Activated CD8-positive, alpha-beta memory T cell treated with anti-CD3 and anti-CD28 coated beads for 48 hours (primary cell): ENCODE measurements around the gene SIN3B.

Experiments used
- DNase-seq, 3 experiments: peaks; one replicate each; pipeline ENCODE4 v3.0.0-alpha.2; 2020; ENCODE audit warnings: low read depth in 2 of 3, low spot score in 2 of 3

The SIN3B gene

GRCh38 chr19:16901491-16902175 lies 72.4 kb downstream of the SIN3B start:
- DNase-seq: no peak

- DNase-seq: no peak
These were observed 73.3 kb downstream of the SIN3B start for GRCh38 chr19:16902545-16902944.

- DNase-seq: no peak
These were observed 74.1 kb downstream of the SIN3B start for GRCh38 chr19:16903347-16903746.

GRCh38 chr19:16904599-16904998 lies 75.4 kb downstream of the SIN3B start:
- DNase-seq: no peak

GRCh38 chr19:16908759-16909158 lies 79.6 kb downstream of the SIN3B start:
- DNase-seq: no peak

- DNase-seq: no peak
These were observed 81.8 kb downstream of the SIN3B start for GRCh38 chr19:16911046-16911445.

- no peak for DNase-seq
These were observed 83.6 kb downstream of the SIN3B start for GRCh38 chr19:16912780-16913179.

- DNase-seq: no peak
These were observed 85.2 kb downstream of the SIN3B start for GRCh38 chr19:16914421-16914820.

- DNase-seq: no peak
These were observed 85.9 kb downstream of the SIN3B start for GRCh38 chr19:16915135-16915534.

GRCh38 chr19:16915734-16916133 lies 86.5 kb downstream of the SIN3B start:
- no peak for DNase-seq

- no peak for DNase-seq
These were observed 88.2 kb downstream of the SIN3B start for GRCh38 chr19:16917401-16917800.

- DNase-seq: no peak
These were observed 90.3 kb downstream of the SIN3B start for GRCh38 chr19:16919496-16919895.

GRCh38 chr19:16920816-16921529 lies 91.8 kb downstream of the SIN3B start:
- no peak for DNase-seq

GRCh38 chr19:16921766-16922591 lies 92.8 kb downstream of the SIN3B start:
- no peak for DNase-seq

GRCh38 chr19:16922592-16922934 lies 93.4 kb downstream of the SIN3B start:
- DNase-seq: no peak

GRCh38 chr19:16922949-16923348 lies 93.8 kb downstream of the SIN3B start:
- DNase-seq: no peak

GRCh38 chr19:16927883-16928282 lies 98.7 kb downstream of the SIN3B start:
- DNase-seq: no peak

GRCh38 chr19:16928351-16928750 lies 99.2 kb downstream of the SIN3B start:
- no peak for DNase-seq

GRCh38 chr19:16928916-16929315 lies 99.7 kb downstream of the SIN3B start:
- no peak for DNase-seq
